A549 (cell line): ENCODE data around the gene SBF2. TPM values are rescaled to one million over a fixed set of nuclear protein-coding genes. Genes with fewer than 3 reads are reported as not detected.

Source experiments
- ATAC-seq, 2 experiments: fragments of 200-7000 bp in 1 of 2; fragments of >200 bp in 1 of 2; cut with Nextera tagmentation in 1 of 2; cut with Tn5 transposase in 1 of 2; 3 replicates each; pipeline versions ENCODE4 v1.8.0 to v1.9.1; 2018 to 2020; ENCODE audit warnings: mild to moderate bottlenecking in 1 of 2, moderate library complexity in 1 of 2
- CTCF ChIA-PET: fragments of 300-600 bp; sonication (Branson Sonifier 250); formaldehyde crosslinking; extraction: SDS; loops from one replicate; lab custom pipeline; 2021; ENCODE audit warnings: antibody characterized with exemption, inconsistent platforms; lab: Yijun Ruan, JAX
- POLR2A ChIA-PET: fragments of 350-600 bp; formaldehyde crosslinking; extraction: SDS; loops from one replicate; lab custom pipeline; 2021; ENCODE audit warnings: antibody characterized with exemption, inconsistent platforms; lab: Yijun Ruan, JAX
- DNase-seq, 2 experiments: peaks; one replicate each; pipeline versions ENCODE4 v3.0.0 to v3.0.0-alpha.2; 2011 to 2016; ENCODE audit warnings: low read depth in 1 of 2, low spot score in 1 of 2
- FAIRE-seq: peaks from 2 replicates; lab custom pipeline; 2011; peaks lifted over from hg19 to GRCh38; lab: Jason Lieb, UNC
- H3K27ac ChIP-seq, 2 experiments: fragments of >200 bp; sonication (Bioruptor Twin); formaldehyde crosslinking; 3 replicates each; pipeline ENCODE4 v1.5.1; 2016 to 2017
- H3K4me1 ChIP-seq: fragments of >200 bp; sonication (Bioruptor Twin); formaldehyde crosslinking; 3 replicates; pipeline ENCODE4 v1.6.1; 2016
- H3K4me2 ChIP-seq: fragments of >200 bp; sonication (Bioruptor Twin); formaldehyde crosslinking; 3 replicates; pipeline ENCODE4 v1.6.1; 2016
- H3K4me3 ChIP-seq: fragments of >200 bp; sonication (Bioruptor Twin); formaldehyde crosslinking; 3 replicates; pipeline ENCODE4 v1.5.1; 2016
- H3K9me3 ChIP-seq: fragments of >200 bp; sonication (Bioruptor Twin); formaldehyde crosslinking; 3 replicates; pipeline ENCODE4 v1.6.1; 2016
- CTCF ChIP-seq: fragments of >200 bp; sonication (Bioruptor Twin); formaldehyde crosslinking; IDR thresholded peaks from 3 replicates; pipeline ENCODE4 v1.5.1; 2016
- E2F6 ChIP-seq: IDR thresholded peaks from 2 replicates; pipeline ENCODE4 v1.6.1; 2012; ENCODE audit warnings: low read depth, borderline replicate concordance
- FOSB ChIP-seq: fragments of 250-450 bp; sonication (Bioruptor Pico); IDR thresholded peaks from 2 replicates; pipeline ENCODE4 v1.5.0; 2020; ENCODE audit warnings: mild to moderate bottlenecking, moderate library complexity
- HES2 ChIP-seq: fragments of >200 bp; sonication (Bioruptor Twin); formaldehyde crosslinking; IDR thresholded peaks from 2 replicates; pipeline ENCODE4 v1.6.1; 2016
- HOXB5 ChIP-seq: fragments of 250-450 bp; sonication (Bioruptor Pico); IDR thresholded peaks from 2 replicates; pipeline ENCODE4 v1.5.0; 2020; ENCODE audit warnings: mild to moderate bottlenecking, moderate library complexity
- JUN ChIP-seq, 2 experiments: fragments of >200 bp; sonication (Bioruptor Twin); formaldehyde crosslinking; IDR thresholded peaks; 2 replicates in 1 of 2; 3 replicates in 1 of 2; pipeline ENCODE4 v1.6.1; 2016 to 2017
- KDM1A ChIP-seq: fragments of 200-600 bp; sonication (generic); IDR thresholded peaks from 2 replicates; pipeline ENCODE4 v1.6.1; 2016; ENCODE audit warnings: low read depth, mild to moderate bottlenecking
- MAFK ChIP-seq: fragments of 450-650 bp; IDR thresholded peaks from 2 replicates; pipeline ENCODE4 v1.6.1; 2014; ENCODE audit not compliant: partially characterized antibody
- MYC ChIP-seq: IDR thresholded peaks from 2 replicates; pipeline ENCODE4 v1.6.1; 2012; ENCODE audit warnings: mild to moderate bottlenecking, inconsistent platforms, low read length, improper control_type of control experiment, borderline replicate concordance
- NFE2L2 ChIP-seq: fragments of 150-350 bp; conservative IDR thresholded peaks from 2 replicates; pipeline ENCODE4 v1.6.1; 2014; ENCODE audit warnings: low read length
- NPAS2 ChIP-seq: fragments of 250-450 bp; sonication (Bioruptor Pico); IDR thresholded peaks from 2 replicates; pipeline ENCODE4 v1.8.0; 2022; ENCODE audit warnings: mild to moderate bottlenecking, moderate library complexity, borderline replicate concordance
- RAD21 ChIP-seq, 2 experiments: fragments of >200 bp in 1 of 2; sonication (Bioruptor Twin) in 1 of 2; formaldehyde crosslinking in 1 of 2; IDR thresholded peaks in 1 of 2; conservative IDR thresholded peaks in 1 of 2; 2 replicates in 1 of 2; 3 replicates in 1 of 2; pipeline ENCODE4 v1.6.1; 2012 to 2018; ENCODE audit warnings: inconsistent platforms in 1 of 2
- RARB ChIP-seq: fragments of 250-450 bp; sonication (Bioruptor Pico); IDR thresholded peaks from 2 replicates; pipeline ENCODE4 v1.8.0; 2021; ENCODE audit warnings: mild to moderate bottlenecking, moderate library complexity
- RCOR1 ChIP-seq: fragments of 150-350 bp; IDR thresholded peaks from 2 replicates; pipeline ENCODE4 v1.6.1; 2014; ENCODE audit warnings: antibody characterized with exemption, low read length, low read depth
- USF2 ChIP-seq: fragments of 450-650 bp; IDR thresholded peaks from 2 replicates; pipeline ENCODE4 v1.6.1; 2014; ENCODE audit warnings: antibody characterized with exemption
- ZC3H11A ChIP-seq: fragments of 450-650 bp; IDR thresholded peaks from 2 replicates; pipeline ENCODE4 v1.6.1; 2014; ENCODE audit warnings: antibody characterized with exemption, mild to moderate bottlenecking
- WGBS: methylation state at CpG from one replicate; pipeline ENCODE4 v1.1.6; 2017; ENCODE audit errors: missing lambda C conversion rate; 5-methylcytosine and 5-hydroxymethylcytosine counted together
- polyA plus RNA-seq, 4 experiments: library from polyadenylated mRNA; depleted of rRNA in 3 of 4; stranded (reverse); fragments of >200 nt; fragmentation: RNase III in 1 of 4; extraction: RNeasy Plus Mini Kit Qiagen cat#74134 plus additional on column Dnase treatment in 1 of 4; gene quantifications; 2 replicates in 3 of 4; 3 replicates in 1 of 4; pipeline ENCODE4 v1.2.3, GENCODE V29; 2011 to 2017

SBF2 gene
- polyA plus RNA-seq, 2 of the 4 experiments (the other 2 are of a cell fraction) = 11.1 to 49.6 TPM

GRCh38 chr11:9831122-9831521 lies 462.9 kb downstream of the SBF2 start:
- H3K4me1 ChIP-seq = 0 out of 3 replicates have a peak, but pooled peaks cover 2% of the 10 kb centered on the region
- FAIRE-seq (no peak), ATAC-seq (no peak), DNase-seq (no peak)
- 95% methylated on average over 3 of the region's 3 CpGs for WGBS
- POLR2A ChIA-PET = no interaction called here
- no peak overlapping the region for H3K4me3 ChIP-seq
- no peak overlapping the region for H3K27ac ChIP-seq
- no peak overlapping the region for H3K4me2 ChIP-seq
- CTCF ChIA-PET = interaction anchor here (0.6 to 1.1 kb wide), 2 partner anchors 31 to 475 kb away, joined by 3 read pairs; no protein-coding TSS in a partner anchor
- H3K9me3 ChIP-seq = no peaks in the 10 kb centered on the region
- TF ChIP-seq NFE2L2 (no peak), FOSB (CRISPR knock-in tag) (no peak)

GRCh38 chr11:9827708-9828107 lies 466.3 kb downstream of the SBF2 start:
- Histone ChIP-seq H3K4me3 (no peak overlapping the region), H3K27ac (no peak overlapping the region), H3K4me2 (no peak overlapping the region), H3K4me1 (peaks cover 13% of the 10 kb centered on the region; the same call in 2 of the 3 replicates), H3K9me3 (no peaks in the 10 kb centered on the region)
- 96% methylated on average over 1 of the region's 1 CpG for WGBS
- ChIA-PET POLR2A (interaction anchor here (0.6 kb wide), 1 partner anchor 459 kb away, joined by 4 read pairs; no protein-coding TSS in a partner anchor), CTCF (interaction anchor here (0.5 to 1.4 kb wide), 6 partner anchors 11 to 600 kb away, joined by 3 to 4 read pairs (median 3); no protein-coding TSS in a partner anchor)
- DNase-seq (no peak), ATAC-seq (no peak), FAIRE-seq (no peak)
- TF ChIP-seq E2F6 = no peak
- TF ChIP-seq MAFK = peak; percentile 81
- TF ChIP-seq NPAS2 (CRISPR knock-in tag) = no peak

- POLR2A ChIA-PET = no interaction called here
- FAIRE-seq (no peak), DNase-seq (no peak), ATAC-seq (no peak)
- WGBS = 79% methylated on average over 1 of the region's 1 CpG
- CTCF ChIA-PET = interaction anchor here (0.5 to 1.6 kb wide), 2 partner anchors 139 to 146 kb away, joined by 3 to 4 read pairs; no protein-coding TSS in a partner anchor
- TF ChIP-seq RCOR1 (no peak), HOXB5 (CRISPR knock-in tag) (no peak)
- Histone ChIP-seq H3K9me3 (no peaks in the 10 kb centered on the region), H3K4me3 (no peak overlapping the region), H3K4me1 (peaks cover 23% of the 10 kb centered on the region), H3K4me2 (no peak overlapping the region), H3K27ac (no peak overlapping the region)
Observed at GRCh38 chr11:9826390-9826789, 467.6 kb downstream of the SBF2 start.

GRCh38 chr11:9825895-9826294 lies 468.1 kb downstream of the SBF2 start:
- no peak for TF ChIP-seq HOXB5 (CRISPR knock-in tag)
- TF ChIP-seq MYC = no peak
- TF ChIP-seq RARB (CRISPR knock-in tag) = no peak
- no peak for TF ChIP-seq ZC3H11A
- TF ChIP-seq KDM1A = no peak
- TF ChIP-seq MAFK = no peak
- TF ChIP-seq USF2 = no peak
- no peak for TF ChIP-seq RAD21 (conservative IDR thresholded peaks at IDR 0.05 in 1 of 2, IDR thresholded peaks at IDR 0.05 in 1 of 2)
- TF ChIP-seq CTCF = no peak
- no peak for TF ChIP-seq JUN (IDR thresholded peaks at IDR 0.05)
- no peak for TF ChIP-seq NPAS2 (CRISPR knock-in tag)
- no peak for TF ChIP-seq HES2
- Histone ChIP-seq H3K4me3 (no peak overlapping the region), H3K4me2 (no peak overlapping the region), H3K9me3 (no peaks in the 10 kb centered on the region), H3K4me1 (peaks cover 28% of the 10 kb centered on the region), H3K27ac (no peak overlapping the region)
- ATAC-seq (no peak), FAIRE-seq (no peak), DNase-seq (no peak)
- CTCF ChIA-PET = interaction anchor here (0.5 to 1.6 kb wide), 2 partner anchors 139 to 147 kb away, joined by 3 to 4 read pairs; no protein-coding TSS in a partner anchor
- POLR2A ChIA-PET = no interaction called here
- WGBS = 100% methylated on average over 1 of the region's 1 CpG
